HG03378 (cell line): ENCODE results near the gene YAF2.
"Not testable (repeated sequence)": the region's sequence is repeated elsewhere in the genome, so short reads cannot be mapped to it uniquely, and the experiment has no call there.

ENCODE experiments used
- ATAC-seq: cut with Tn5 transposase; IDR thresholded peaks from one replicate; pipeline ENCODE4 v1.9.1; 2021; ENCODE audit warnings: mild to moderate bottlenecking, moderate library complexity; ENCODE audit not compliant: unreplicated experiment

Gene YAF2

DNA sequence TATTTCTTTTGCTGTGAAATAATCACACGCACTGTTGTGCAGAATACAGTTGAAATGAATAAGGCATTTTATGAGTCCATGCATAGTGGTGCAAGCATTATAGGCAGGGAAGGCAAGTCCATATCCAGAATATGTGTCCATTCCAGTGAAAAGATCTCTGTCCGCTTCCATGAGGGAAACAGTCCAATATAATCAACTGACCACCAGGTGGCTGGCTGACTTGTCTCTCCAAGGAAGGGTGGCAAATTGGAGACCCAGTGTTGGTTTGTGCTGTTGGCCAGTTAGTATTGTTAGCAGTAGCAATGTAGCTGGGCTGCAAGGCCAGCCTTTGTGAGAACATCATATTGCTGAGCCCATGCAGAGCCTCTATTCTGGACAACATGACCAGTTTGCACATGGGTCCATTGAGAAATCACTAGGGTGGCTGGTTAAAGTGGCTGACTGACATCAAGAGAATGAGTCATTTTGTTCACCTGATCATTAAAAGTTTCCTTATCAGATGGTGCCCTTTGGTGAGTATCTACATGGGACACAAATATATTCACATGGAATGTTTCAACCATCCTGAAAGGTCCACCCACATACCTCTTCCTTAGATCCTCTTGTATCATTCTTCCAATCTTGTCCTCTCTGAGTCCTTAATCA lies 17.3 kb upstream of the YAF2 start:
- ATAC-seq, result no peak

GRCh38 chr12:42252645-42253044 lies 14.6 kb upstream of the YAF2 start:
- ATAC-seq, result not testable (repeated sequence)

GRCh38 chr12:42249033-42249432 lies 11.0 kb upstream of the YAF2 start:
- ATAC-seq, result not testable (repeated sequence)

DNA sequence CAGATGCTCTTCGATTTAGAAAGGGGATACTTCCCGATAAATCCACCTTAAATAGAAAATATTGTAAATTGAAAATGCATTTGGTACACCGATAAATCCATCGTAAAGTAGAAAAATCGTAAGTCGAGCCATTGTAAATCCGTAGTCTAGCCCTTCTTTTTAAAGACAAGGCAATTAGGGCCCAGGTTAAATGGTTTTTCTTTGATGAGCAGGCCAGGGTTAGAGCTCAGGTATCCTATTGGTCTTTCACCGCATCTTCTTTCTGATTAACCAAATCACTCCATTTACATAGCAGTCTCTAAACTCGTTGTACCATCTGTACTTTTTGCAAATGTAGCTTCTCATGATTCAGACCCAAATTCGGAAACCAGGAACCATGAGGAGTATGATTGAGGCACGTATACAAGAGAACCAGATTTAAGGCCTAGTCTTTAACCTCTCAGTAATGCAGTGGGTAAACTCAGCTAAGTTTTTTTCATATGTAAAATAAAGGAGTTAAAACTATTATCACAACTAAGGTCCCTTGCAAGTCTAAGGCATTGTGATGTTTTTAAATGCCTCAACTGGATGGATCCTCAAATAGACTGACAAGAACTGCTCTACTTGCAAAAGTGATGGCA lies 2.2 kb upstream of the YAF2 start:
- no peak for ATAC-seq

- no peak for ATAC-seq
Measured at GRCh38 chr12:42237853-42238239, 202 bp downstream of the YAF2 start.

DNA sequence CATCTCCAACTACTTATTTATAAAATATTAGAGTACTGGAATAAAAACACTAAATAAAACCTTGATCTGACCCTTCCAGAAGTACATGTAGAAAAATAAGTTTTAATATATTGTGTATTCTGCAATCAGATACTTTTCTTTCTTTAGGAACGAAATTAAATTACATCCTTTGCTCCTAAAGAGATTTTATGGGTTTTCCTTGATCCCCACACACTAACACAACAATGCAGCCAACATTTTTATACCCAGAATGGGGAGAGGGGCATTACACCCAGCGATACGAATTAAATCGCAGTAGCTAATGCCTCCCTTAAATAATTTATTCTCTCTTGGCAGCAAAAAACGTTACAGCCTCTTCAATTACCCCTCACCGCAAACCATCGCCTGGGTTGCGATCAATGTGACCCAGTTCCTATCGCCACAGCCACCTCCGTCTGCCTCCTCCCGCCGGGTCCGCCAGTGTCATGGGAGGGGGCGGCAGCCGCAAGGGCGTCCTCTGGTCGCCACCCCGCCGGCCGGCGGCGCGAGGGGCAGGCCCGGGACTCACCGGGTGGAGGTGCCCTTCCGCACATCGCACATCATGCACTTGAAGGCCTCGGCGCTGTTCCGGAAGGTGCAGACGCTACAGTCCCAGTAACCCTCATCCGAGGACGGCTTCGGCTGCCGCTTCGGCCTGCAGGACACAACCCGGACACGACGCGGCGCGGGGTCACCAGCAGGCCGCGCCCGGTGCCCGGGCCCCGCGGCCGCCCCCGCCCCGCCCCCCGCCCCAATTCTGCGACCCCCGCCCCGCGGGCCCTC lies 796 bp downstream of the YAF2 start:
- ATAC-seq, result peak; percentile 78

DNA sequence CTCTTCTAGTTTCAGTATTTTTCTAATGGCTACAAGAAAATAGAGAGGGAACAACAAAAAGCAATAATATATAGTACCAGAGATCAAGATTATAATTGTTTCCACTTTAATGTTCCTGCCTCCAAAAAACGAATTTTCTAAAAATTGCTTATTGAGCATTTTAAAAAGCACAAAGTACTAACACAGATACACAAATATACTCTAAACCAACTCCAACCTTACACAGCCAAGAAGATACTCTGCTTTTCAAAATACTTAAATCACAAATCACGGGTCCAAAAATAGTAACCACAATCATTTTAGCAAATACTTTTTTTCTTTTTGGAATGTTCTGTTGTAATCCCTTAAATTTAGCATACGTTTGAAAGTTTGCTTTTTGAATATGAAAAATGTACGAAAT lies 2.0 kb downstream of the YAF2 start:
- ATAC-seq, result no peak

DNA sequence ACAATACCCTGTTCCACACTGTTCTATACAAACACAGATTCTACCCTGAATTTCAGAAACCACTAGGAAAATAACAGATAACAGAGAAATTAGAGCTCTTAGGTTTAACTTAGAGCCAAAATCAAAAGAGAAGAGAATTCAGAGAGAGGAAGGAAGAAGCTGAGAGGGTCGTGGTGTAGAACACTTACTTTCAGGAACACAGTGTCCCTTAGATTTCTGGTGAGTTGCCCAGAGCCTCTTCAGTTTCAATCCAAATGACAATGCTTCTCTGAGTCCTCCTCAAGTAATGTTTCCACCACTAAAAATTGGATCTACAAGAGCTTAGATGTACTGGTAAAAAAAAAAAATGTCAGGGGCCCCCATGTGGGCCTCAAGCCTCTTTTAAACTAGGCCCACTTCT lies 2.6 kb downstream of the YAF2 start:
- ATAC-seq, result no peak

- no peak for ATAC-seq
Measured at GRCh38 chr12:42234970-42235369, 3.1 kb downstream of the YAF2 start.

DNA sequence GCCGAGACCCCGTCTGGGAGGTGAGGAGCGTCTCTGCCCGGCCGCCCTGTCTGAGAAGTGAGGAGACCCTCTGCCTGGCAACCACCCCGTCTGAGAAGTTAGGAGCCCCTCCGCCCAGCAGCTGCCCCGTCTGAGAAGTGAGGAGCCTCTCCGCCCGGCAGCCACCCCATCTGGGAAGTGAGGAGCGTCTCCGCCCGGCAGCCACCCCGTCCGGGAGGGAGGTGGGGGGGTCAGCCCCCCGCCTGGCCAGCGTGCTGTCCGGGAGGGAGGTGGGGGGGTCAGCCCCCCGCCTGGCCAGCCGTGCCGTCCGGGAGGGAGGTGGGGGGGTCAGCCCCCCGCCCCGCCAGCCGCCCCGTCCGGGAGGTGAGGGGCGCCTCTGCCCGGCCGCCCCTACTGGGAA lies 10.5 kb downstream of the YAF2 start:
- ATAC-seq, result not testable (repeated sequence)

DNA sequence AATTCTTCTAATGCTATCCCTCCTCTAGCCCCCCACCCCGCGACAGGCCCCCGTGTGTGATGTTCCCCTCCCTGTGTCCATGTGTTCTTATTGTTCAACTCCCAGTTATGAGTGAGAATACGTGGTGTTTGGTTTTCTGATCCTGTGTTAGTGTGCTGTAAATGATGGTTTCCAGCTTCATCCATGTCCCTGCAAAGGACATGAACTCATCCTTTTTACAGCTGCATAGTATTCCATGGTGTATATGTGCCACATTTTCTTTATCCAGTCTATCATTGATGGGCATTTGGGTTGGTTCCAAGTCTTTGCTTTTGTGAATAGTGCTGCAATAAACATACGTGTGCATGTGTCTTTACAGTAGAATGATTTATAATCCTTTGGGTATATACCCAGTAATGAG lies 13.5 kb downstream of the YAF2 start:
- ATAC-seq, result not testable (repeated sequence)

- ATAC-seq, result no peak
Measured at GRCh38 chr12:42222724-42223123, 15.3 kb downstream of the YAF2 start.

GRCh38 chr12:42221726-42222125 lies 16.3 kb downstream of the YAF2 start:
- ATAC-seq, result no peak

GRCh38 chr12:42217656-42218055 lies 20.4 kb downstream of the YAF2 start:
- ATAC-seq, result no peak

- ATAC-seq, result no peak
Measured at GRCh38 chr12:42216737-42217136, 21.3 kb downstream of the YAF2 start.

GRCh38 chr12:42215759-42216158 lies 22.3 kb downstream of the YAF2 start:
- not testable (repeated sequence) for ATAC-seq

DNA sequence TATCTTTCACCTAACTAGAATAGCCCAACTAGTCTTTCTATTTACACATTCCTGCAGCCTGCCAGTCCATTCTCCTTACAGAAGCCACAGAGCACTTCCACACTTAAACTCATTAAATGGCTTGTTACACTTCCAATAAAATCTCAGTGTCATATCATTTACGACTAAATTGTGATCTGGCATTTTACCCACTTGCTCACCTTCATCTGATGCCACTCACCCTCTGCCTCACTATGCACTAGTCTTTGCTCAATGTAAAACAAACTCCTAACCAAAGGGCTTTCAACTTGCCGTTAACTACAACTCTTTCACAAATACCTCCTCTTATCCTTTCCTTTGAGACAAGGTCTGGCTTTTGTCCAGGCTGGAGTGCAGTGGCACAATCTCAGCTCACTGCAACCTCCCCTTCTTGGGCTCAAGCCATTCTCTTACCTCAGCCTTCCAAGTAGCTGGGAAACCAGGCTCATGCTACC lies 24.1 kb downstream of the YAF2 start:
- no peak for ATAC-seq

- ATAC-seq, result no peak
Measured at GRCh38 chr12:42213023-42213422, 25.0 kb downstream of the YAF2 start.

GRCh38 chr12:42208574-42208973 lies 29.5 kb downstream of the YAF2 start:
- peak; percentile 60 for ATAC-seq

DNA sequence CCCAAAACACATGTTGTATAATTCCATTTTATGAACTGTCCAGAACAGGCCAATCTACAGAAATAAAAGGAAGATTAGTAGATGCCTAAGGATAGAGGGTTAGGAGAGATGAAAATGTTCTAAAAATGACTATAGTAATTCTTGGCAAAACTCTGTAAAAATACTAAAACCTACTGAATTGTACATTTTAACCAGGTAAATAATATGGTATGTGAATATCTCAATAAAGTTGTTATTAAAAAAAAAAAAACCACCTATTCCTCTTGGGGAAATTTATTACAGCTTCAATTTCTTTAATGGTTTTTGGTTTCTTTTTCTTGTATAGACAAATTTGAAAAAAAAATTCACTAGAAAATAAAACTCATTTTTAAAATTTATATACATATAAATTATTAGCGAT lies 33.2 kb downstream of the YAF2 start:
- ATAC-seq, result no peak

- no peak for ATAC-seq
Measured at GRCh38 chr12:42204362-42204761, 33.7 kb downstream of the YAF2 start.

DNA sequence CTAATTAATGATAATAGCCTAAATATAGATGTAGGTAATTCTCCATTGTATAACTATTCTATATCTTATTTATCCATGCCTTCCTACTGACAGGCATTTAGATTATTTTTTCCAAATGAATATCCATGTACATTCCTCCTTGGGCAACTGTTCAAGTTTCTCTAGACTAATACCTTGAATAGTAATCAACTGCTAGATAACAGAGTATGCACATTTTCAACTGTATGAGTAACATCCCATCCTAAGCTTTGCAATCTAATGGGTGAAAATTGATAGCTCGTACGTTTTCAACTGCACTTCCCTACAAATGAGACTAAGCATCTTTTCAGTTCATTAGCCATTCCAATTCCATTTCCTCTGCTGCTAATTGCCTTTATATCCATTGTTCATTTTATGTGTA lies 37.0 kb downstream of the YAF2 start:
- no peak for ATAC-seq
